CD1c-positive myeloid dendritic cell (primary cell): ENCODE data around the gene PMAIP1.

Source experiments
- DNase-seq: peaks from one replicate; pipeline ENCODE4 v3.0.0-alpha.2; 2016; ENCODE audit errors: extremely low spot score

The PMAIP1 gene

GRCh38 chr18:59912007-59912550 lies 12.3 kb downstream of the PMAIP1 start:
- DNase-seq: no peak

GRCh38 chr18:59915606-59916005 lies 15.8 kb downstream of the PMAIP1 start:
- DNase-seq: no peak

GRCh38 chr18:59916746-59917145 lies 16.9 kb downstream of the PMAIP1 start:
- no peak for DNase-seq

GRCh38 chr18:59917422-59917821 lies 17.6 kb downstream of the PMAIP1 start:
- DNase-seq: peak; percentile 77

- peak; percentile 55 for DNase-seq
Measured at GRCh38 chr18:59918320-59918755, 18.5 kb downstream of the PMAIP1 start.

- DNase-seq: no peak
Measured at GRCh38 chr18:59918997-59919396, 19.2 kb downstream of the PMAIP1 start.

GRCh38 chr18:59921384-59921891 lies 21.6 kb downstream of the PMAIP1 start:
- peak; percentile 45 for DNase-seq

- no peak for DNase-seq
Measured at GRCh38 chr18:59923539-59924196, 23.9 kb downstream of the PMAIP1 start.

GRCh38 chr18:59926131-59926530 lies 26.3 kb downstream of the PMAIP1 start:
- no peak for DNase-seq

- peak; percentile 60 for DNase-seq
Measured at GRCh38 chr18:59927246-59927825, 27.5 kb downstream of the PMAIP1 start.

- DNase-seq: no peak
Measured at GRCh38 chr18:59928201-59928600, 28.4 kb downstream of the PMAIP1 start.

GRCh38 chr18:59929621-59930295 lies 30.0 kb downstream of the PMAIP1 start:
- no peak for DNase-seq

GRCh38 chr18:59932401-59932800 lies 32.6 kb downstream of the PMAIP1 start:
- no peak for DNase-seq

GRCh38 chr18:59938676-59939075 lies 38.9 kb downstream of the PMAIP1 start:
- DNase-seq: no peak

- DNase-seq: no peak
Measured at GRCh38 chr18:59939127-59939526, 39.3 kb downstream of the PMAIP1 start.

GRCh38 chr18:59940068-59940467 lies 40.3 kb downstream of the PMAIP1 start:
- peak; percentile 42 for DNase-seq

GRCh38 chr18:59941331-59941730 lies 41.5 kb downstream of the PMAIP1 start:
- DNase-seq: peak; percentile 44

- DNase-seq: no peak
Measured at GRCh38 chr18:59942601-59943000, 42.8 kb downstream of the PMAIP1 start.

GRCh38 chr18:59945544-59945943 lies 45.7 kb downstream of the PMAIP1 start:
- no peak for DNase-seq

GRCh38 chr18:59950215-59950944 lies 50.6 kb downstream of the PMAIP1 start:
- DNase-seq: no peak

GRCh38 chr18:59951591-59951990 lies 51.8 kb downstream of the PMAIP1 start:
- no peak for DNase-seq
